CD14-positive monocyte (primary cell): ENCODE results near the gene DAPK2. TPM values are rescaled to one million over a fixed set of nuclear protein-coding genes. Genes with fewer than 3 reads are reported as not detected.

Experiments used
- DNase-seq, 3 donors: peaks; one replicate each; pipeline ENCODE4 v3.0.0-alpha.2; 2011 to 2022
- H2AFZ ChIP-seq: 2 replicates; pipeline ENCODE4 v1.6.0; 2012; ENCODE audit warnings: mild to moderate bottlenecking, low read depth, low read length, inconsistent platforms; ENCODE audit not compliant: insufficient read depth, poor library complexity, severe bottlenecking
- H3K27ac ChIP-seq, 2 donors: 1 replicate in 1 of 2; 2 replicates in 1 of 2; pipeline ENCODE4 v1.5.1; 2012 to 2013; ENCODE audit warnings: low read length in 2 of 2, control low read depth in 1 of 2, inconsistent platforms in 1 of 2, low read depth in 1 of 2, mild to moderate bottlenecking in 1 of 2
- H3K27me3 ChIP-seq, 2 donors: one replicate each; pipeline versions ENCODE4 v1.6.0 to v1.6.1; 2011 to 2013; ENCODE audit warnings: low read length in 2 of 2; ENCODE audit not compliant: control insufficient read depth in 2 of 2, insufficient read depth in 2 of 2
- H3K36me3 ChIP-seq, 2 donors: replicated peaks in 1 of 2; 1 replicate in 1 of 2; 2 replicates in 1 of 2; pipeline versions ENCODE4 v1.5.1 to v1.6.1; 2012 to 2013; ENCODE audit warnings: low read length in 2 of 2, control low read depth in 1 of 2, inconsistent platforms in 1 of 2, mild to moderate bottlenecking in 1 of 2; ENCODE audit not compliant: insufficient read depth in 2 of 2, control insufficient read depth in 1 of 2
- H3K4me1 ChIP-seq, 2 donors: 1 replicate in 1 of 2; 2 replicates in 1 of 2; pipeline versions ENCODE4 v1.5.1 to v1.6.1; 2012 to 2013; ENCODE audit warnings: low read length in 2 of 2, control low read depth in 1 of 2, inconsistent platforms in 1 of 2, mild to moderate bottlenecking in 1 of 2, moderate library complexity in 1 of 2; ENCODE audit not compliant: insufficient read depth in 2 of 2, control insufficient read depth in 1 of 2
- H3K4me2 ChIP-seq: replicated peaks from 2 replicates; pipeline ENCODE3; 2012; ENCODE audit warnings: low read length, moderate library complexity, mild to moderate bottlenecking; ENCODE audit not compliant: poor library complexity, severe bottlenecking; ENCODE audit errors: extremely low read depth
- H3K4me3 ChIP-seq, 3 experiments: fragments of 200-600 bp in 1 of 3; sonication (generic) in 1 of 3; replicated peaks in 1 of 3; 1 replicate in 2 of 3; 2 replicates in 1 of 3; pipeline ENCODE4 v1.5.1; 2011 to 2013; ENCODE audit warnings: low read length in 3 of 3, mild to moderate bottlenecking in 3 of 3, control low read depth in 2 of 3, low read depth in 2 of 3, inconsistent platforms in 1 of 3, moderate library complexity in 1 of 3
- H3K79me2 ChIP-seq: 2 replicates; pipeline ENCODE4 v1.6.0; 2012; ENCODE audit warnings: mild to moderate bottlenecking, control low read depth, inconsistent platforms, low read length, moderate library complexity; ENCODE audit not compliant: insufficient read depth
- H3K9ac ChIP-seq: 2 replicates; pipeline ENCODE4 v1.6.0; 2017; ENCODE audit warnings: low read length, mild to moderate bottlenecking; ENCODE audit not compliant: insufficient read depth, poor library complexity, severe bottlenecking
- H3K9me3 ChIP-seq, 2 donors: replicated peaks in 1 of 2; 1 replicate in 1 of 2; 2 replicates in 1 of 2; pipeline versions ENCODE4 v1.5.1 to v1.6.1; 2012 to 2013; ENCODE audit warnings: low read length in 2 of 2, control low read depth in 1 of 2; ENCODE audit not compliant: control insufficient read depth in 1 of 2, insufficient read depth in 1 of 2
- H4K20me1 ChIP-seq: 2 replicates; pipeline ENCODE4 v1.6.0; 2012; ENCODE audit warnings: mild to moderate bottlenecking, low read length, control low read depth, moderate library complexity; ENCODE audit not compliant: insufficient read depth
- H3K27ac Mint-ChIP-seq, 7 donors: one replicate each; pipeline ENCODE4 v1.8.0; 2020; ENCODE audit warnings: mild to moderate bottlenecking in 7 of 7, mixed read lengths in 7 of 7, moderate library complexity in 6 of 7, inconsistent platforms in 2 of 7
- H3K27me3 Mint-ChIP-seq, 3 donors: one replicate each; pipeline ENCODE4 v1.8.0; 2021 to 2022; ENCODE audit warnings: low read depth in 3 of 3, mild to moderate bottlenecking in 3 of 3, mixed read lengths in 3 of 3, moderate library complexity in 3 of 3, inconsistent platforms in 1 of 3
- H3K36me3 Mint-ChIP-seq, 2 donors: one replicate each; pipeline ENCODE4 v1.8.0; 2020; ENCODE audit warnings: mixed read lengths in 2 of 2, inconsistent platforms in 1 of 2, mild to moderate bottlenecking in 1 of 2
- H3K4me1 Mint-ChIP-seq: one replicate; pipeline ENCODE4 v1.8.0; 2020; ENCODE audit warnings: mild to moderate bottlenecking, mixed read lengths
- H3K4me3 Mint-ChIP-seq, 2 donors: one replicate each; pipeline ENCODE4 v1.8.0; 2020; ENCODE audit warnings: mild to moderate bottlenecking in 2 of 2, mixed read lengths in 2 of 2, moderate library complexity in 1 of 2
- H3K9me3 Mint-ChIP-seq, 7 donors: one replicate each; pipeline ENCODE4 v1.8.0; 2020 to 2022; ENCODE audit warnings: mixed read lengths in 7 of 7, mild to moderate bottlenecking in 6 of 7, moderate library complexity in 6 of 7, inconsistent platforms in 2 of 7
- CTCF ChIP-seq: fragments of 200-600 bp; IDR thresholded peaks from one replicate; pipeline ENCODE4 v1.8.0; 2022; ENCODE audit warnings: antibody characterized with exemption, mild to moderate bottlenecking
- WGBS: methylation state at CpG from one replicate; pipeline ENCODE4 v1.1.5; 2013; ENCODE audit warnings: missing lambda C conversion rate; ENCODE audit not compliant: insufficient coverage; 5-methylcytosine and 5-hydroxymethylcytosine counted together
- intact Hi-C, 2 donors: fragments of 100-400 bp; cut with micrococcal nuclease; formaldehyde crosslinking; loops; one replicate each; pipeline versions ENCODE4 v1.15.0 to v1.15.1; 2023
- polyA plus RNA-seq, 3 donors: library from polyadenylated mRNA; depleted of rRNA in 1 of 3; unstranded in 2 of 3; stranded (reverse) in 1 of 3; fragments of 300-500 nt in 2 of 3; fragments of >200 nt in 1 of 3; fragmentation: Illumina TruSeq in 2 of 3; gene quantifications; 1 replicate in 2 of 3; 2 replicates in 1 of 3; pipeline ENCODE4 v1.2.3, GENCODE V29; 2012 to 2021

The DAPK2 gene
- polyA plus RNA-seq, 3 donors, result 0.59 to 4.1 (median 2.1) TPM

DNA sequence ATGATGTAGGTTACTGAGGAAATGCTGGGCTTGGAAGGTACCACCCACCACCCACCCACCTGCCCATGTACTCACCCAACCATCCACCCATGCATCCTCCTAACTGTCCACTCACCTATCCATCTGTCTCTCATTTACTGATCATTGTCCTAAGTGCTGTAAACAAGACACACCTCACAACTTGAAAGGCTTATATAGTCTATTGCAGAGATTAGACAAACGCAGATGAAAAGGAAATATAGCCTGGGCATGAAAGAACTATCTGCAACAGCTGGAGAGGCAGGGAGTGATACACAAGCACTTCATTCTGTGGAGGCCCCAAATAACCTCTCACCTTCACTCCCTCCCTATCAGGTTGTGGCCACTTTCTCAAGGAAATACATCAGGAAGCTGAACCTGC lies 54.0 kb downstream of the DAPK2 start:
- Histone ChIP-seq H3K4me2 (no peak overlapping the region), H3K79me2 (no peaks in the 10 kb centered on the region), H4K20me1 (no peaks in the 10 kb centered on the region), H3K4me1 (peaks cover 35 to 46% of the 10 kb centered on the region in 2 donors), H3K4me3 (no peak overlapping the region), H3K9me3 (no peaks in the 10 kb centered on the region), H3K27me3 (no peaks in the 10 kb centered on the region), H3K36me3 (no peaks in the 10 kb centered on the region), H2AFZ (no peak overlapping the region), H3K9ac (no peak overlapping the region), H3K27ac (no peak overlapping the region)
- Mint-ChIP-seq H3K9me3 (peaks cover 0 to 2% (median 0%) of the 10 kb centered on the region in 7 donors), H3K36me3 (no peaks in the 10 kb centered on the region), H3K27ac (no peak overlapping the region), H3K4me1 (peaks cover 41% of the 10 kb centered on the region), H3K4me3 (no peak overlapping the region), H3K27me3 (peaks cover 0 to 4% (median 1%) of the 10 kb centered on the region in 3 donors)
- DNase-seq, result no peak
- no CpG with 5 or more reads among the region's 1 CpG for WGBS
- intact Hi-C loops, result no loop called here
- no peak for TF ChIP-seq CTCF

DNA sequence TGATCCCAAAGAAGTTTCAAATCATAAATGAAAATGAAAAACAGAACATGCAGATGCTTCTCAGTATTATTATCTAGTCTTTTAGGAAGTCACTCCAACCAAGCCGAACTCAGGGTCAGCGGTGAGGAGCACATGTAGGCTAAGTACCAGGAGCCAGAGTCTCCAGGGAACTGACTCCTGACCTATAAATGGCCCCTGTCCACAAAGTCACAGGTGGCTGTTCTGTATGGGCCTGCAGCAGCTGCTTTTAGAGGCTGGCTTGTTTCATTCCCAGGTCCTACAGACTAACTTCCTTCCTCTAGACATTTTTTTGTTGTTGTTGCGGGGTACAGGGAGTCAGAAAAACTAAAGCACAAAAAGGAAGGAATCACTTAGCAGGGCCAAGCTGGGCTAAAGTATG lies 54.6 kb downstream of the DAPK2 start:
- Histone ChIP-seq H3K79me2 (no peaks in the 10 kb centered on the region), H2AFZ (no peak overlapping the region), H3K36me3 (no peaks in the 10 kb centered on the region), H3K27ac (no peak overlapping the region), H3K4me2 (no peak overlapping the region), H3K4me1 (peaks cover 40 to 52% of the 10 kb centered on the region in 2 donors), H3K9ac (no peak overlapping the region), H3K9me3 (no peaks in the 10 kb centered on the region), H4K20me1 (no peaks in the 10 kb centered on the region), H3K27me3 (no peaks in the 10 kb centered on the region), H3K4me3 (no peak overlapping the region)
- H3K36me3 Mint-ChIP-seq, result no peaks in the 10 kb centered on the region
- no peak for TF ChIP-seq CTCF
- H3K4me1 Mint-ChIP-seq, result peaks cover 47% of the 10 kb centered on the region
- intact Hi-C loops, result no loop called here
- peaks cover 0 to 2% (median 0%) of the 10 kb centered on the region in 7 donors for H3K9me3 Mint-ChIP-seq
- WGBS, result no CpG with 5 or more reads among the region's 3 CpGs
- H3K4me3 Mint-ChIP-seq, result no peak overlapping the region
- peaks cover 0 to 4% (median 1%) of the 10 kb centered on the region in 3 donors for H3K27me3 Mint-ChIP-seq
- H3K27ac Mint-ChIP-seq, result no peak overlapping the region
- DNase-seq, result no peak
